ENCODE data around the gene TEX22. TPM values are rescaled to one million over a fixed set of nuclear protein-coding genes. Genes with fewer than 3 reads are reported as not detected.

Gene TEX22
- total RNA-seq, 4 donors from 2014 or later, result under 0.01 to 0.19 (median 0.17) TPM; not detected in 1

- Histone ChIP-seq H3K4me1 (peaks cover 21 to 37% (median 31%) of the 10 kb centered on the region in 4 donors), H3K27ac (replicated peaks in 1 of 4) (no peak overlapping the region), H3K9me3 (no peaks in the 10 kb centered on the region), H3K36me3 (peaks cover 0 to 54% (median 29%) of the 10 kb centered on the region in 4 donors), H3K27me3 (no peaks in the 10 kb centered on the region), H3K4me3 (no peak overlapping the region)
- no peak for DNase-seq (ENCODE audit: extremely low spot score)
- WGBS, result 96% methylated on average over 8 of the region's 8 CpGs
- intact Hi-C loops (cut with DNase I), result no loop called here
- TF ChIP-seq POLR2A (IDR thresholded peaks at IDR 0.05; ENCODE audit: low read depth) (no peak), CTCF (IDR thresholded peaks at IDR 0.05) (no peak), POLR2AphosphoS5 (IDR thresholded peaks at IDR 0.05) (no peak), EP300 (IDR thresholded peaks at IDR 0.05) (no peak)
Measured at GRCh38 chr14:105395538-105395854, 2.8 kb upstream of the TEX22 start.

- Histone ChIP-seq H3K4me1 (peaks cover 21 to 34% (median 28%) of the 10 kb centered on the region in 4 donors), H3K4me3 (peak overlapping the region; percentile 91 to 96 (median 92)), H3K27me3 (no peaks in the 10 kb centered on the region), H3K9me3 (peaks cover 0 to 10% (median 0%) of the 10 kb centered on the region in 4 donors), H3K36me3 (peaks cover 0 to 48% (median 27%) of the 10 kb centered on the region in 4 donors), H3K27ac (replicated peaks in 1 of 4) (peak overlapping the region; percentile 82 to 89 (median 86))
- no peak for TF ChIP-seq POLR2A (IDR thresholded peaks at IDR 0.05; ENCODE audit: low read depth)
- no peak for TF ChIP-seq POLR2AphosphoS5 (IDR thresholded peaks at IDR 0.05)
- no peak for DNase-seq (ENCODE audit: extremely low spot score)
- WGBS, result 86% methylated on average over 8 of the region's 13 CpGs
- intact Hi-C loops (cut with DNase I), result no loop called here
Measured at GRCh38 chr14:105397350-105397931, 897 bp upstream of the TEX22 start.

- Histone ChIP-seq H3K27me3 (no peaks in the 10 kb centered on the region), H3K27ac (replicated peaks in 1 of 4) (peak overlapping the region; percentile 82 to 89 (median 86)), H3K4me3 (peak overlapping the region; percentile 91 to 96 (median 92)), H3K4me1 (peaks cover 21 to 34% (median 28%) of the 10 kb centered on the region in 4 donors), H3K36me3 (peaks cover 0 to 34% (median 21%) of the 10 kb centered on the region in 4 donors), H3K9me3 (peaks cover 0 to 10% (median 0%) of the 10 kb centered on the region in 4 donors)
- TF ChIP-seq EP300 (IDR thresholded peaks at IDR 0.05), result no peak
- TF ChIP-seq POLR2AphosphoS5 (IDR thresholded peaks at IDR 0.05), result no peak
- no peak for TF ChIP-seq CTCF (IDR thresholded peaks at IDR 0.05)
- TF ChIP-seq POLR2A (IDR thresholded peaks at IDR 0.05; ENCODE audit: low read depth), result no peak
- intact Hi-C loops (cut with DNase I), result no loop called here
- 72% methylated on average over 8 of the region's 41 CpGs for WGBS
- DNase-seq (ENCODE audit: extremely low spot score), result no peak
Measured at GRCh38 chr14:105398726-105399465, 558 bp downstream of the TEX22 start.

GRCh38 chr14:105399466-105399775, 1.1 kb downstream of the TEX22 start:
- peaks cover 0 to 29% (median 15%) of the 10 kb centered on the region in 4 donors for H3K36me3 ChIP-seq
- no peak for TF ChIP-seq POLR2A (IDR thresholded peaks at IDR 0.05; ENCODE audit: low read depth)
- TF ChIP-seq EP300 (IDR thresholded peaks at IDR 0.05), result no peak
- TF ChIP-seq POLR2AphosphoS5 (IDR thresholded peaks at IDR 0.05), result no peak
- TF ChIP-seq CTCF (IDR thresholded peaks at IDR 0.05), result no peak
- peaks cover 0 to 10% (median 0%) of the 10 kb centered on the region in 4 donors for H3K9me3 ChIP-seq
- DNase-seq (ENCODE audit: extremely low spot score), result no peak
- peaks cover 21 to 34% (median 27%) of the 10 kb centered on the region in 4 donors for H3K4me1 ChIP-seq
- intact Hi-C loops (cut with DNase I), result no loop called here
- WGBS, result no CpG with 5 or more reads among the region's 8 CpGs
- H3K27me3 ChIP-seq, result no peaks in the 10 kb centered on the region
- H3K27ac ChIP-seq (replicated peaks in 1 of 4), result no peak overlapping the region
- H3K4me3 ChIP-seq, result peak overlapping the region; percentile 91 to 96 (median 92)

- peaks cover 0 to 12% (median 0%) of the 10 kb centered on the region in 4 donors for H3K9me3 ChIP-seq
- no peak for TF ChIP-seq EP300 (IDR thresholded peaks at IDR 0.05)
- no peak for TF ChIP-seq POLR2A (IDR thresholded peaks at IDR 0.05; ENCODE audit: low read depth)
- no peak for TF ChIP-seq CTCF (IDR thresholded peaks at IDR 0.05)
- no peak for TF ChIP-seq POLR2AphosphoS5 (IDR thresholded peaks at IDR 0.05)
- 100% methylated on average over 2 of the region's 9 CpGs for WGBS
- intact Hi-C loops (cut with DNase I), result no loop called here
- H3K36me3 ChIP-seq, result peaks cover 0 to 23% (median 11%) of the 10 kb centered on the region in 4 donors
- H3K4me3 ChIP-seq, result no peak overlapping the region
- H3K27me3 ChIP-seq, result no peaks in the 10 kb centered on the region
- H3K4me1 ChIP-seq, result peaks cover 21 to 34% (median 27%) of the 10 kb centered on the region in 4 donors
- H3K27ac ChIP-seq (replicated peaks in 1 of 4), result no peak overlapping the region
- no peak for DNase-seq (ENCODE audit: extremely low spot score)
Measured at GRCh38 chr14:105400016-105400415, 1.7 kb downstream of the TEX22 start.

Data from esophagus muscularis mucosa (tissue), 4 donors.